B cell (primary cell): ENCODE data around the gene AKAP8. TPM values are rescaled to one million over a fixed set of nuclear protein-coding genes. Genes with fewer than 3 reads are reported as not detected.
A peak's percentile ranks its signal among the peaks of the same experiment; 100 is the strongest.

Experiments
- ATAC-seq: fragments of 200-7000 bp; cut with Tn5 transposase; one replicate; pipeline ENCODE4 v1.10.0; 2021; ENCODE audit warnings: low read depth, mild to moderate bottlenecking, moderate number of reproducible peaks, moderate library complexity
- CTCF ChIA-PET: fragments of 350-600 bp; sonication (Branson Sonifier 250); formaldehyde crosslinking; loops from one replicate; lab custom pipeline; 2021; ENCODE audit warnings: antibody characterized with exemption, inconsistent platforms; lab: Charles Lee
- POLR2A ChIA-PET: fragments of 350-600 bp; sonication (Branson Sonifier 250); formaldehyde crosslinking; loops from one replicate; lab custom pipeline; 2021; ENCODE audit warnings: antibody characterized with exemption; lab: Charles Lee
- DNase-seq: peaks from one replicate; pipeline ENCODE4 v3.0.0; 2013
- H2AFZ ChIP-seq: 2 replicates; pipeline ENCODE4 v1.6.1; 2012; ENCODE audit warnings: mild to moderate bottlenecking, low read depth, low read length; ENCODE audit not compliant: insufficient read depth, poor library complexity, severe bottlenecking
- H3K27ac ChIP-seq, 2 donors: 1 replicate in 1 of 2; 2 replicates in 1 of 2; pipeline ENCODE4 v1.5.1; 2012 to 2013; ENCODE audit warnings: low read length in 2 of 2, mild to moderate bottlenecking in 2 of 2, moderate library complexity in 1 of 2
- H3K27me3 ChIP-seq, 4 experiments: fragments of 200-600 bp in 1 of 4; sonication (generic) in 1 of 4; replicated peaks in 1 of 4; 1 replicate in 2 of 4; 2 replicates in 2 of 4; pipeline versions ENCODE4 v1.6.1 to v1.7.0; 2013 to 2016; ENCODE audit warnings: low read length in 3 of 4, mild to moderate bottlenecking in 2 of 4, mixed read lengths in 1 of 4, moderate library complexity in 1 of 4; ENCODE audit not compliant: insufficient read depth in 4 of 4, control insufficient read depth in 3 of 4; ENCODE audit errors: control extremely low read depth in 1 of 4
- H3K36me3 ChIP-seq, 2 experiments: replicated peaks in 1 of 2; 1 replicate in 1 of 2; 2 replicates in 1 of 2; pipeline versions ENCODE4 v1.6.1 to v1.7.1; 2013; ENCODE audit warnings: low read length in 1 of 2; ENCODE audit not compliant: insufficient read depth in 2 of 2, control insufficient read depth in 1 of 2; ENCODE audit errors: control extremely low read depth in 1 of 2, extremely low read depth in 1 of 2
- H3K4me1 ChIP-seq, 2 donors: fragments of 200-600 bp in 1 of 2; sonication (generic) in 1 of 2; 1 replicate in 1 of 2; 2 replicates in 1 of 2; pipeline versions ENCODE4 v1.5.1 to v1.6.1; 2013 to 2017; ENCODE audit warnings: low read length in 2 of 2; ENCODE audit not compliant: control insufficient read depth in 2 of 2, insufficient read depth in 2 of 2
- H3K4me2 ChIP-seq: replicated peaks from 2 replicates; pipeline ENCODE3; 2012; ENCODE audit warnings: mild to moderate bottlenecking, low read depth, low read length; ENCODE audit not compliant: poor library complexity, severe bottlenecking
- H3K4me3 ChIP-seq, 5 experiments: fragments of 200-600 bp in 1 of 5; sonication (generic) in 1 of 5; 1 replicate in 3 of 5; 2 replicates in 2 of 5; pipeline versions ENCODE4 v1.5.1 to v1.7.0; 2011 to 2016; ENCODE audit warnings: low read length in 4 of 5, mild to moderate bottlenecking in 4 of 5, low read depth in 2 of 5, control low read depth in 1 of 5, moderate library complexity in 1 of 5; ENCODE audit not compliant: insufficient read depth in 1 of 5; ENCODE audit errors: control extremely low read depth in 1 of 5, extremely low read depth in 1 of 5
- H3K79me2 ChIP-seq: fragments of 200-600 bp; sonication (generic); one replicate; pipeline ENCODE4 v1.6.0; 2016; ENCODE audit warnings: low read length; ENCODE audit not compliant: control insufficient read depth, insufficient read depth
- H3K9ac ChIP-seq: fragments of 200-600 bp; sonication (generic); 2 replicates; pipeline ENCODE4 v1.6.1; 2017; ENCODE audit warnings: mild to moderate bottlenecking, low read length, moderate library complexity
- H3K9me3 ChIP-seq, 3 donors: one replicate each; pipeline versions ENCODE4 v1.6.1 to v1.7.1; 2013; ENCODE audit warnings: low read length in 2 of 3; ENCODE audit not compliant: control insufficient read depth in 2 of 3, insufficient read depth in 1 of 3; ENCODE audit errors: control extremely low read depth in 1 of 3
- H4K20me1 ChIP-seq: 2 replicates; pipeline ENCODE4 v1.6.0; 2012; ENCODE audit warnings: mild to moderate bottlenecking, low read length; ENCODE audit not compliant: insufficient read depth, control insufficient read depth, poor library complexity, severe bottlenecking
- H3K27ac Mint-ChIP-seq: one replicate; pipeline ENCODE4 v1.8.0; 2021; ENCODE audit warnings: mixed read lengths
- H3K27me3 Mint-ChIP-seq: one replicate; pipeline ENCODE4 v1.8.0; 2021; ENCODE audit warnings: mixed read lengths
- H3K4me1 Mint-ChIP-seq: one replicate; pipeline ENCODE4 v1.8.0; 2021; ENCODE audit warnings: mixed read lengths
- H3K4me3 Mint-ChIP-seq: one replicate; pipeline ENCODE4 v1.8.0; 2021; ENCODE audit warnings: mixed read lengths
- H3K9me3 Mint-ChIP-seq: one replicate; pipeline ENCODE4 v1.8.0; 2022; ENCODE audit warnings: mixed read lengths; ENCODE audit not compliant: insufficient read depth
- CTCF ChIP-seq: fragments of 200-600 bp; IDR thresholded peaks from one replicate; pipeline ENCODE4 v1.8.0; 2022; ENCODE audit warnings: antibody characterized with exemption, mild to moderate bottlenecking
- EZH2 ChIP-seq: IDR thresholded peaks from 2 replicates; pipeline ENCODE4 v1.6.1; 2012; ENCODE audit warnings: borderline replicate concordance, low read depth, mild to moderate bottlenecking, moderate library complexity, low read length; ENCODE audit not compliant: insufficient read depth, poor library complexity, severe bottlenecking
- WGBS: methylation state at CpG from one replicate; pipeline ENCODE4 v1.1.5; 2013; ENCODE audit warnings: missing lambda C conversion rate; ENCODE audit not compliant: insufficient coverage; 5-methylcytosine and 5-hydroxymethylcytosine counted together
- intact Hi-C: fragments of 100-400 bp; cut with micrococcal nuclease; formaldehyde crosslinking; loops from one replicate; pipeline ENCODE4 v1.10.0; 2022
- polyA plus RNA-seq: library from polyadenylated mRNA; depleted of rRNA; stranded (reverse); fragments of >200 nt; gene quantifications from 2 replicates; pipeline ENCODE4 v1.2.3, GENCODE V29; 2012
- total RNA-seq, 2 donors: library from RNA; stranded (reverse); fragments of 120-200 nt in 1 of 2; gene quantifications; 1 replicate in 1 of 2; 2 replicates in 1 of 2; pipeline versions ENCODE4 v1.2.3 to v1.2.4, GENCODE V29; 2013 to 2022

The AKAP8 gene
- total and polyA plus RNA-seq, 2 donors (not counting 1 experiment from before 2014, with no cell fraction given), result 30.0 to 84.8 TPM

GRCh38 chr19:15330801-15331418, 48.7 kb downstream of the AKAP8 start:
- H2AFZ ChIP-seq, result no peak overlapping the region
- Mint-ChIP-seq H3K9me3 (no peaks in the 10 kb centered on the region), H3K4me1 (peaks cover 63% of the 10 kb centered on the region), H3K4me3 (peak overlapping the region; percentile 97), H3K27me3 (no peaks in the 10 kb centered on the region), H3K27ac (peak overlapping the region; percentile 96)
- DNase-seq (peak; percentile 37), ATAC-seq (no peak)
- peaks cover 85% of the 10 kb centered on the region for H3K79me2 ChIP-seq
- H3K4me3 ChIP-seq, result peak overlapping the region; percentile 78 to 93 (median 85)
- no peaks in the 10 kb centered on the region for H3K27me3 ChIP-seq
- peak overlapping the region; percentile 76 for H3K9ac ChIP-seq
- H3K4me1 ChIP-seq, result peaks cover 58 to 77% of the 10 kb centered on the region in 2 donors
- TF ChIP-seq EZH2 (no peak), CTCF (no peak)
- H3K36me3 ChIP-seq, result peaks cover 0 to 2% of the 10 kb centered on the region in 2 experiments
- peak overlapping the region; percentile 82 to 90 for H3K27ac ChIP-seq
- peak overlapping the region; percentile 88 for H3K4me2 ChIP-seq
- intact Hi-C loops, result loop anchor here (1.0 to 5.0 kb wide), 4 partner anchors 48 to 204 kb away; partner anchors contain the start of gene AKAP8
- 11% methylated on average over 9 of the region's 17 CpGs for WGBS
- CTCF ChIA-PET, result interaction anchor here (1.6 kb wide), 1 partner anchor 14 kb away, joined by 5 read pairs; no protein-coding TSS in a partner anchor
- H4K20me1 ChIP-seq, result peaks cover 50% of the 10 kb centered on the region
- H3K9me3 ChIP-seq, result peaks cover 0 to 3% (median 0%) of the 10 kb centered on the region in 3 donors
- POLR2A ChIA-PET, result interaction anchor here (0.6 to 2.1 kb wide), 3 partner anchors 13 to 1018 kb away, joined by 3 to 7 read pairs (median 3); no protein-coding TSS in a partner anchor

- Histone ChIP-seq H2AFZ (no peak overlapping the region), H3K4me1 (peaks cover 77 to 81% of the 10 kb centered on the region in 2 donors), H3K36me3 (peaks cover 0 to 3% of the 10 kb centered on the region in 2 experiments), H3K4me3 (no peak overlapping the region), H3K79me2 (peaks cover 92% of the 10 kb centered on the region), H3K9ac (no peak overlapping the region), H4K20me1 (peaks cover 76% of the 10 kb centered on the region), H3K27ac (no peak overlapping the region), H3K9me3 (no peaks in the 10 kb centered on the region), H3K4me2 (peak overlapping the region; percentile 3), H3K27me3 (no peaks in the 10 kb centered on the region)
- Mint-ChIP-seq H3K4me3 (peak overlapping the region; percentile 62), H3K4me1 (peaks cover 75% of the 10 kb centered on the region), H3K27me3 (no peaks in the 10 kb centered on the region), H3K27ac (peak overlapping the region; percentile 67), H3K9me3 (no peaks in the 10 kb centered on the region)
- intact Hi-C loops, result no loop called here
- 76% methylated on average over 8 of the region's 10 CpGs for WGBS
- CTCF ChIA-PET, result no interaction called here
- DNase-seq, result no peak
- no peak for ATAC-seq
- POLR2A ChIA-PET, result no interaction called here
- no peak for TF ChIP-seq EZH2
- TF ChIP-seq CTCF, result no peak
Observed at GRCh38 chr19:15328312-15328711, 51.3 kb downstream of the AKAP8 start.
